ENCODE data around the gene IGFBP2.

Gene IGFBP2

GRCh38 chr2:216687111-216687510, 53.9 kb downstream of the IGFBP2 start:
- no peak for TF ChIP-seq CTCF (IDR thresholded peaks at IDR 0.05; ENCODE audit: low read depth, low read length)
- DNase-seq (ENCODE audit: extremely low read depth, low read depth), result no peak

- TF ChIP-seq CTCF (IDR thresholded peaks at IDR 0.05; ENCODE audit: low read depth, low read length), result peak; percentile 25
- DNase-seq (ENCODE audit: extremely low read depth, low read depth), result no peak
Observed at GRCh38 chr2:216687646-216688045, 54.4 kb downstream of the IGFBP2 start.

GRCh38 chr2:216688731-216689340, 55.6 kb downstream of the IGFBP2 start:
- TF ChIP-seq CTCF (IDR thresholded peaks at IDR 0.05; ENCODE audit: low read depth, low read length), result no peak
- no peak for DNase-seq (ENCODE audit: extremely low read depth, low read depth)

- no peak for DNase-seq (ENCODE audit: extremely low read depth, low read depth)
- TF ChIP-seq CTCF (IDR thresholded peaks at IDR 0.05; ENCODE audit: low read depth, low read length), result no peak
Observed at GRCh38 chr2:216689397-216689796, 56.2 kb downstream of the IGFBP2 start.

- no peak for TF ChIP-seq CTCF (IDR thresholded peaks at IDR 0.05; ENCODE audit: low read depth, low read length)
- DNase-seq (ENCODE audit: extremely low read depth, low read depth), result no peak
Observed at GRCh38 chr2:216690456-216690852, 57.2 kb downstream of the IGFBP2 start.

- peak; percentile 58 for DNase-seq (ENCODE audit: extremely low read depth, low read depth)
Observed at GRCh38 chr2:216690853-216691741, 57.9 kb downstream of the IGFBP2 start.

More at GRCh38 chr2:216690853-216691741, 57.9 kb downstream of the IGFBP2 start:
- TF ChIP-seq CTCF (IDR thresholded peaks at IDR 0.05; ENCODE audit: low read depth, low read length), result no peak
